Ammon's horn (tissue), 1 donor: ENCODE data around the gene ALG11.
A peak's percentile ranks its signal among the peaks of the same experiment; 100 is the strongest.
"Not testable (repeated sequence)": the region's sequence is repeated elsewhere in the genome, so short reads cannot be mapped to it uniquely, and the experiment has no call there.

ENCODE experiments used
- DNase-seq: peaks from one replicate; pipeline ENCODE4 v3.0.0-alpha.2; 2016; ENCODE audit warnings: low spot score

Gene ALG11

DNA sequence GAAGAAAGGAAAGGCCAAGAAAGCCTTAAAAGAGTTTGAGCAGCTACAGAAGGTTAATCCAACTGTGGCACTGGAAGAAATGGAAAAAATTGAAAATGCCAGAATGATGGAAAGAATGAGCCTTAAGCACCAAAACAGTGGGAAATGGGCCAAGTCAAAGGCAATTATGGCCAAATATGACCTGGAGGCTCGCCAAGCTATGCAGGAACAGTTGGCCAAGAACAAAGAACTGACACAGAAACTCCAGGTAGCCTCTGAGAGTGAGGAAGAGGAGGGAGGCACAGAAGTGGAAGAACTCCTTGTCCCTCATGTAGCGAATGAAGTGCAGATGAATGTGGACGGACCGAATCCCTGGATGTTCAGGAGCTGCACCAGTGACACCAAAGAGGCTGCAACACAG is 17.4 kb downstream of the ALG11 start:
- no peak for DNase-seq

DNA sequence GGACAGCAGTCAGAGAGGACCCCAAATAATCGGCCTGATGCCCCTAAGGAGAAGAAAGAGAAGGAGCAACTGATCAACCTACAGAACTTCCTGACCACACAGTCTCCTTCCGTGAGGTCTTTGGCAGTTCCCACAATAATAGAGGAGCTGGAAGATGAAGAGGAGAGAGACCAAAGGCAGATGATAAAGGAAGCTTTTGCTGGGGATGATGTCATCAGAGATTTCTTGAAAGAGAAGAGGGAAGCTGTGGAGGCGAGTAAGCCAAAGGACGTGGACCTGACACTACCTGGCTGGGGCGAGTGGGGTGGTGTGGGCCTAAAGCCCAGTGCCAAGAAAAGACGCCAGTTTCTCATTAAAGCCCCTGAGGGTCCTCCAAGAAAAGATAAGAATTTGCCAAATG is 18.2 kb downstream of the ALG11 start:
- DNase-seq = not testable (repeated sequence)

GRCh38 chr13:52033039-52033438 is 20.8 kb downstream of the ALG11 start:
- no peak for DNase-seq

- no peak for DNase-seq
These were observed 22.5 kb downstream of the ALG11 start for GRCh38 chr13:52034616-52035226.

DNA sequence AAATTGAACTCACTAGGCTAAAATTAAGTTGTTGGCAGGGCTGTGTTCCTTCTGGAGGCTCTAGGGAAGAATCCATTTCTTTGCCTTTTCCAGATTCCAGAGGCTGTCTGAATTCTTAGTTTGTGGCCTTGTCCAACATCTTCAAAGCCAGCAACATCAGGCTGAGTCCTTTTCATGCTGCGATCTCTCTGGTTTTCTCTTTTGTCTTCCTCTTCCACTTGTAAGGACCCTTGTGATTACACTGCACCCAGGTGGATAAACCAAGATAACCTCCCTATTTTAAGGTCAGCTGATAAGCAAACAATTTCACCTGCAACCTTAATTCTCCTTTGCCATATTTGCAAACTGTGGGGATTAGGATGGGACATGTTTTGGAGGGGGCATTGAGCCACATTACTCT is 23.8 kb downstream of the ALG11 start:
- DNase-seq = no peak

DNA sequence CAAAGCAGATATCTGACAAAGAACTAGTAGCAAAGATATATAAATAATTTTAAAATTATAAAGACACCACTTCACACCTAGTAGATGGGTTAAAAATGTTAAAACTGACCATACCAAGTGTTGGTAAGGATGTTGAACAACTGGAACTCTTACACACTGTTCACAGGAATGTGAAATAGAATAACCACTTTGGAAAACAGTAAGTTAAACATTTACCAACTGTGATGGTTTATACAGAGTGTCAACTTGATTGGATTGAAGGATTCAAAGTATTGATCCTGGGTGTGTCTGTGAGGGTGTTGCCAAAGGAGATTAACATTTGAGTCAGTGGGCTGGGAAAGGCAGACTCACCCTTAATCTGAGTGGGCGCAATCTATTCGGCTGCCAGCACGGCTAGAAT is 31.5 kb downstream of the ALG11 start:
- DNase-seq = no peak

DNA sequence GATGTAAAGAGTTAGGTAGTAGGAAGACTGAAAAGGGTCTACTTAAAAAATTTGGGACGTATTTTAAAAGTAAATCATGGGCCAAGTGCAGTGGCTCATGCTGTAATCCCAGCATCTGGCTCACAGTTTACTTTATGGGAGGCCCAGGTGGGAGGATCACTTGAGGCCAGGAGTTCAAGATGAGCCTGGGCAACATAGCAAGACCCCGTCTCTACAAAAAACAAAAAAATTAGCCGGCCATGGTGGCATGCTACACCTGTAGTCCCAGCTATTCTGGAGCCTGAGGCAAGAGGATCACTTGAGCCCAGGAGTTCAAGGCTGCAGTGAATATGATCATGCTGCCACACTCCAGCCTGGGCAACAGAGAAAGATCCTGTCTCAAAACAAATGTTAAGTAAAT is 35.3 kb downstream of the ALG11 start:
- no peak for DNase-seq

- DNase-seq = no peak
These were observed 36.3 kb downstream of the ALG11 start for GRCh38 chr13:52048516-52048915.

- no peak for DNase-seq
These were observed 39.2 kb downstream of the ALG11 start for GRCh38 chr13:52051400-52051799.

- no peak for DNase-seq
These were observed 41.3 kb downstream of the ALG11 start for GRCh38 chr13:52053460-52053859.

- not testable (repeated sequence) for DNase-seq
These were observed 48.9 kb downstream of the ALG11 start for GRCh38 chr13:52061064-52061463.

DNA sequence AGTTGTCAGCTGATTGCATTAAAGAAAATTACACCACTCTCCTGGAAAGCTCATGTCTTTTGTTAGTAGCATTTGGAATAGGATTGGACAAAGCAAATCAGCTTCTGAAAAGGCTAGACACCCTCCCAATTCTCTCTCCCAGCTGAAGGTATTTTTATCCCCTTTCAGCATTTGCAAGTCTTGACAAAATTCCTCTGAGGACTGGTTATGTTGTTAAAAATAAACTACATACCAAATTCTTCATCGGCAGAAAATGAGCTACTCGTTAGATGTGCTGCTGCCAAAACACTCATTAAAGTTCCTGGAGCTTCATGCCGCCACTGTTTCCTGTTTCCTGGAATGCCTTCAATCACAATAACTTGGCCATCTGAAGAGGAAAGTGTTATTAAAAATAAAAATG is 49.4 kb downstream of the ALG11 start:
- no peak for DNase-seq

GRCh38 chr13:52067237-52067636 is 55.0 kb downstream of the ALG11 start:
- no peak for DNase-seq

- peak; percentile 18 for DNase-seq
These were observed 58.8 kb downstream of the ALG11 start for GRCh38 chr13:52070929-52071523.
